B cell (primary cell): ENCODE measurements around the gene CDH20.

ENCODE experiments used
- EZH2 ChIP-seq: IDR thresholded peaks from 2 replicates; pipeline ENCODE4 v1.6.1; 2012; ENCODE audit warnings: borderline replicate concordance, low read depth, mild to moderate bottlenecking, moderate library complexity, low read length; ENCODE audit not compliant: insufficient read depth, poor library complexity, severe bottlenecking
- TF ChIP-seq, protein P1 (sequence below): fragments of 200-600 bp; IDR thresholded peaks from one replicate; pipeline ENCODE4 v1.8.0; 2022; ENCODE audit warnings: antibody characterized with exemption, mild to moderate bottlenecking

DNA sequence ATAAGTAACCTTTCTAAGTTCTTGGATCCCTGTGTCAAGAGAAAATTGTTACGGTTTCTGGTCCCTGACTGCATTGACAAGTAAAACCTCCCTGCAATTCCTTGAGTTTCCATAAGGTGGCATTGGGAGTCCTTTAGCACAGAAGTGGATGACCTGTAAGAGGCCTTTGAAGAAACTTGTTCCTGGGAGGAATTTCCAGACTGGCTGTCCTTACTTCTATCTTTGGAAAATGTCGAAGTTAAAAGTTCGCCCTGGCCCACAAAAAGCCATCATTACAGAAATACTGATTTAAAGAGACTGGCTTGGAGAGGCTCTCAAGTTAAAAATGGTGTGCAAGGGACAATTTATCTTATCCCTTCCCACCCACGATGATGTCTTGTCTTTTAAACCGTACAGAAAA lies 218.4 kb downstream of the CDH20 start:
- TF ChIP-seq, protein P1, sequence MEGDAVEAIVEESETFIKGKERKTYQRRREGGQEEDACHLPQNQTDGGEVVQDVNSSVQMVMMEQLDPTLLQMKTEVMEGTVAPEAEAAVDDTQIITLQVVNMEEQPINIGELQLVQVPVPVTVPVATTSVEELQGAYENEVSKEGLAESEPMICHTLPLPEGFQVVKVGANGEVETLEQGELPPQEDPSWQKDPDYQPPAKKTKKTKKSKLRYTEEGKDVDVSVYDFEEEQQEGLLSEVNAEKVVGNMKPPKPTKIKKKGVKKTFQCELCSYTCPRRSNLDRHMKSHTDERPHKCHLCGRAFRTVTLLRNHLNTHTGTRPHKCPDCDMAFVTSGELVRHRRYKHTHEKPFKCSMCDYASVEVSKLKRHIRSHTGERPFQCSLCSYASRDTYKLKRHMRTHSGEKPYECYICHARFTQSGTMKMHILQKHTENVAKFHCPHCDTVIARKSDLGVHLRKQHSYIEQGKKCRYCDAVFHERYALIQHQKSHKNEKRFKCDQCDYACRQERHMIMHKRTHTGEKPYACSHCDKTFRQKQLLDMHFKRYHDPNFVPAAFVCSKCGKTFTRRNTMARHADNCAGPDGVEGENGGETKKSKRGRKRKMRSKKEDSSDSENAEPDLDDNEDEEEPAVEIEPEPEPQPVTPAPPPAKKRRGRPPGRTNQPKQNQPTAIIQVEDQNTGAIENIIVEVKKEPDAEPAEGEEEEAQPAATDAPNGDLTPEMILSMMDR: peak; percentile 73
- TF ChIP-seq EZH2: no peak
